ENCODE measurements around the gene INHBB. TPM values are rescaled to one million over a fixed set of nuclear protein-coding genes. Genes with fewer than 3 reads are reported as not detected.

The INHBB gene
- polyA plus RNA-seq, 4 donors, result 0.07 to 3.2 (median 0.27) TPM; not detected in 1

- FAIRE-seq (no peak), DNase-seq (no peak)
- Histone ChIP-seq H3K36me3 (ENCODE audit: control insufficient read depth in 3 of 3, insufficient read depth in 2 of 3, low read depth in 1 of 3, low read length in 3 of 3) (no peaks in the 10 kb centered on the region), H3K27ac (ENCODE audit: low read depth in 1 of 3, low read length in 2 of 3) (no peak overlapping the region), H3K27me3 (ENCODE audit: control insufficient read depth in 3 of 3, insufficient read depth in 3 of 3, low read length in 3 of 3) (peaks cover 0 to 23% (median 0%) of the 10 kb centered on the region in 3 donors), H3K4me3 (ENCODE audit: low read depth in 1 of 3, low read length in 3 of 3) (no peak overlapping the region), H3K9me3 (ENCODE audit: control insufficient read depth in 2 of 2, insufficient read depth in 1 of 2, low read depth in 1 of 2, low read length in 1 of 2) (no peaks in the 10 kb centered on the region), H3K4me1 (ENCODE audit: control insufficient read depth in 3 of 3, insufficient read depth in 2 of 3, low read depth in 1 of 3, low read length in 2 of 3) (no peaks in the 10 kb centered on the region)
- WGBS, 3 donors, result 85 to 92% (median 87%) methylated on average over 5 of the region's 5 CpGs
Measured at GRCh38 chr2:120360307-120360855, 14.4 kb downstream of the INHBB start.

GRCh38 chr2:120362926-120363325 is 17.0 kb downstream of the INHBB start:
- Histone ChIP-seq H3K27me3 (ENCODE audit: control insufficient read depth in 3 of 3, insufficient read depth in 3 of 3, low read length in 3 of 3) (peaks cover 0 to 10% (median 1%) of the 10 kb centered on the region in 3 donors), H3K27ac (ENCODE audit: low read depth in 1 of 3, low read length in 2 of 3) (no peak overlapping the region), H3K9me3 (ENCODE audit: control insufficient read depth in 2 of 2, insufficient read depth in 1 of 2, low read depth in 1 of 2, low read length in 1 of 2) (no peaks in the 10 kb centered on the region), H3K4me3 (ENCODE audit: low read depth in 1 of 3, low read length in 3 of 3) (no peak overlapping the region), H3K4me1 (ENCODE audit: control insufficient read depth in 3 of 3, insufficient read depth in 2 of 3, low read depth in 1 of 3, low read length in 2 of 3) (no peaks in the 10 kb centered on the region), H3K36me3 (ENCODE audit: control insufficient read depth in 3 of 3, insufficient read depth in 2 of 3, low read depth in 1 of 3, low read length in 3 of 3) (no peaks in the 10 kb centered on the region)
- no peak for DNase-seq
- WGBS, 3 donors, result 91 to 92% (median 92%) methylated on average over 11 of the region's 11 CpGs
- no peak for FAIRE-seq

- Histone ChIP-seq H3K9me3 (ENCODE audit: control insufficient read depth in 2 of 2, insufficient read depth in 1 of 2, low read depth in 1 of 2, low read length in 1 of 2) (no peaks in the 10 kb centered on the region), H3K36me3 (ENCODE audit: control insufficient read depth in 3 of 3, insufficient read depth in 2 of 3, low read depth in 1 of 3, low read length in 3 of 3) (no peaks in the 10 kb centered on the region), H3K4me1 (ENCODE audit: control insufficient read depth in 3 of 3, insufficient read depth in 2 of 3, low read depth in 1 of 3, low read length in 2 of 3) (no peaks in the 10 kb centered on the region), H3K27me3 (ENCODE audit: control insufficient read depth in 3 of 3, insufficient read depth in 3 of 3, low read length in 3 of 3) (peaks cover 0 to 3% (median 1%) of the 10 kb centered on the region in 3 donors), H3K27ac (ENCODE audit: low read depth in 1 of 3, low read length in 2 of 3) (no peak overlapping the region), H3K4me3 (ENCODE audit: low read depth in 1 of 3, low read length in 3 of 3) (no peak overlapping the region)
- WGBS, 3 donors, result 76 to 83% (median 78%) methylated on average over 13 of the region's 13 CpGs
- DNase-seq (no peak), FAIRE-seq (no peak)
Measured at GRCh38 chr2:120365236-120365793, 19.4 kb downstream of the INHBB start.

- no peaks in the 10 kb centered on the region for H3K9me3 ChIP-seq (ENCODE audit: control insufficient read depth in 2 of 2, insufficient read depth in 1 of 2, low read depth in 1 of 2, low read length in 1 of 2)
- WGBS, 3 donors, result 87 to 91% (median 90%) methylated on average over 11 of the region's 11 CpGs
- no peaks in the 10 kb centered on the region for H3K36me3 ChIP-seq (ENCODE audit: control insufficient read depth in 3 of 3, insufficient read depth in 2 of 3, low read depth in 1 of 3, low read length in 3 of 3)
- H3K4me1 ChIP-seq (ENCODE audit: control insufficient read depth in 3 of 3, insufficient read depth in 2 of 3, low read depth in 1 of 3, low read length in 2 of 3), result no peaks in the 10 kb centered on the region
- H3K4me3 ChIP-seq (ENCODE audit: low read depth in 1 of 3, low read length in 3 of 3), result no peak overlapping the region
- peaks cover 0 to 3% (median 1%) of the 10 kb centered on the region in 3 donors for H3K27me3 ChIP-seq (ENCODE audit: control insufficient read depth in 3 of 3, insufficient read depth in 3 of 3, low read length in 3 of 3)
- H3K27ac ChIP-seq (ENCODE audit: low read depth in 1 of 3, low read length in 2 of 3), result no peak overlapping the region
- no peak for FAIRE-seq
- no peak for DNase-seq
Measured at GRCh38 chr2:120366698-120367097, 20.8 kb downstream of the INHBB start.

GRCh38 chr2:120367221-120367620 is 21.3 kb downstream of the INHBB start:
- no peak for DNase-seq
- FAIRE-seq, result no peak
- 84 to 87% (median 85%) methylated on average over 8 of the region's 8 CpGs for WGBS, 3 donors
- H3K4me1 ChIP-seq (ENCODE audit: control insufficient read depth in 3 of 3, insufficient read depth in 2 of 3, low read depth in 1 of 3, low read length in 2 of 3), result no peaks in the 10 kb centered on the region
- no peak overlapping the region for H3K4me3 ChIP-seq (ENCODE audit: low read depth in 1 of 3, low read length in 3 of 3)
- H3K27me3 ChIP-seq (ENCODE audit: control insufficient read depth in 3 of 3, insufficient read depth in 3 of 3, low read length in 3 of 3), result peaks cover 0 to 5% (median 1%) of the 10 kb centered on the region in 3 donors
- no peaks in the 10 kb centered on the region for H3K36me3 ChIP-seq (ENCODE audit: control insufficient read depth in 3 of 3, insufficient read depth in 2 of 3, low read depth in 1 of 3, low read length in 3 of 3)
- H3K27ac ChIP-seq (ENCODE audit: low read depth in 1 of 3, low read length in 2 of 3), result no peak overlapping the region
- no peaks in the 10 kb centered on the region for H3K9me3 ChIP-seq (ENCODE audit: control insufficient read depth in 2 of 2, insufficient read depth in 1 of 2, low read depth in 1 of 2, low read length in 1 of 2)

GRCh38 chr2:120367649-120368048 is 21.7 kb downstream of the INHBB start:
- no peak for FAIRE-seq

GRCh38 chr2:120368086-120368485 is 22.1 kb downstream of the INHBB start:
- no peak for FAIRE-seq
- no peaks in the 10 kb centered on the region for H3K9me3 ChIP-seq (ENCODE audit: control insufficient read depth in 2 of 2, insufficient read depth in 1 of 2, low read depth in 1 of 2, low read length in 1 of 2)
- no peaks in the 10 kb centered on the region for H3K4me1 ChIP-seq (ENCODE audit: control insufficient read depth in 3 of 3, insufficient read depth in 2 of 3, low read depth in 1 of 3, low read length in 2 of 3)
- 54 to 78% (median 62%) methylated on average over 3 of the region's 3 CpGs for whole genome bisulfite sequencing, 3 donors
- no peak overlapping the region for H3K27ac ChIP-seq (ENCODE audit: low read depth in 1 of 3, low read length in 2 of 3)
- DNase-seq, result no peak
- H3K36me3 ChIP-seq (ENCODE audit: control insufficient read depth in 3 of 3, insufficient read depth in 2 of 3, low read depth in 1 of 3, low read length in 3 of 3), result no peaks in the 10 kb centered on the region
- no peak overlapping the region for H3K4me3 ChIP-seq (ENCODE audit: low read depth in 1 of 3, low read length in 3 of 3)
- H3K27me3 ChIP-seq (ENCODE audit: control insufficient read depth in 3 of 3, insufficient read depth in 3 of 3, low read length in 3 of 3), result peaks cover 0 to 6% (median 1%) of the 10 kb centered on the region in 3 donors

More at GRCh38 chr2:120367649-120368048, 21.7 kb downstream of the INHBB start:
- Histone ChIP-seq H3K4me1 (ENCODE audit: control insufficient read depth in 3 of 3, insufficient read depth in 2 of 3, low read depth in 1 of 3, low read length in 2 of 3) (no peaks in the 10 kb centered on the region), H3K36me3 (ENCODE audit: control insufficient read depth in 3 of 3, insufficient read depth in 2 of 3, low read depth in 1 of 3, low read length in 3 of 3) (no peaks in the 10 kb centered on the region), H3K27me3 (ENCODE audit: control insufficient read depth in 3 of 3, insufficient read depth in 3 of 3, low read length in 3 of 3) (peaks cover 0 to 6% (median 1%) of the 10 kb centered on the region in 3 donors), H3K27ac (ENCODE audit: low read depth in 1 of 3, low read length in 2 of 3) (no peak overlapping the region), H3K4me3 (ENCODE audit: low read depth in 1 of 3, low read length in 3 of 3) (no peak overlapping the region), H3K9me3 (ENCODE audit: control insufficient read depth in 2 of 2, insufficient read depth in 1 of 2, low read depth in 1 of 2, low read length in 1 of 2) (no peaks in the 10 kb centered on the region)
- 54 to 62% (median 55%) methylated on average over 5 of the region's 5 CpGs for WGBS, 3 donors
- DNase-seq, result no peak

GRCh38 chr2:120369250-120369649 is 23.3 kb downstream of the INHBB start:
- DNase-seq, result no peak
- Histone ChIP-seq H3K27me3 (ENCODE audit: control insufficient read depth in 3 of 3, insufficient read depth in 3 of 3, low read length in 3 of 3) (peaks cover 0 to 6% (median 1%) of the 10 kb centered on the region in 3 donors), H3K4me1 (ENCODE audit: control insufficient read depth in 3 of 3, insufficient read depth in 2 of 3, low read depth in 1 of 3, low read length in 2 of 3) (no peaks in the 10 kb centered on the region), H3K4me3 (ENCODE audit: low read depth in 1 of 3, low read length in 3 of 3) (no peak overlapping the region), H3K27ac (ENCODE audit: low read depth in 1 of 3, low read length in 2 of 3) (no peak overlapping the region), H3K36me3 (ENCODE audit: control insufficient read depth in 3 of 3, insufficient read depth in 2 of 3, low read depth in 1 of 3, low read length in 3 of 3) (no peaks in the 10 kb centered on the region), H3K9me3 (ENCODE audit: control insufficient read depth in 2 of 2, insufficient read depth in 1 of 2, low read depth in 1 of 2, low read length in 1 of 2) (no peaks in the 10 kb centered on the region)
- WGBS, 3 donors, result 83 to 89% (median 86%) methylated on average over 4 of the region's 4 CpGs
- no peak for FAIRE-seq

All from small intestine (tissue), 7 donors.